K562 (cell line): ENCODE measurements around the gene STRA6. TPM values are rescaled to one million over a fixed set of nuclear protein-coding genes. Genes with fewer than 3 reads are reported as not detected.

Experiments
- ATAC-seq: fragments of 200-7000 bp; cut with Tn5 transposase; 3 replicates; pipeline ENCODE4 v1.9.1; 2020; ENCODE audit warnings: moderate library complexity
- BruUV-seq: library from RNA; stranded (reverse); fragments of 400-500 nt; replicated peaks from 2 replicates; lab custom pipeline; 2021; lab: Mats Ljungman, UMichigan
- CTCF ChIA-PET: fragments of 300-600 bp; formaldehyde crosslinking; extraction: SDS; loops from one replicate; lab custom pipeline; 2021; ENCODE audit warnings: low intra/inter-chr PET ratio; lab: Yijun Ruan, JAX
- POLR2A ChIA-PET: fragments of 300-600, 350-650 bp; sonication (Branson Sonifier 250); formaldehyde crosslinking; extraction: SDS; loops from one replicate; lab custom pipeline; 2021; ENCODE audit warnings: antibody characterized with exemption, inconsistent platforms; lab: Yijun Ruan, JAX
- DNase-seq, 4 experiments: peaks; one replicate each; pipeline versions ENCODE4 v3.0.0 to v3.0.0-alpha.2; 2011 to 2018; ENCODE audit warnings: low spot score in 3 of 4, mixed read lengths in 3 of 4; ENCODE audit errors: extremely low read depth in 1 of 4
- FAIRE-seq: peaks from 2 replicates; lab custom pipeline; 2011; peaks lifted over from hg19 to GRCh38; lab: Jason Lieb, UNC
- H2AFZ ChIP-seq: 2 replicates; pipeline ENCODE4 v1.6.0; 2011; ENCODE audit warnings: low read depth, low read length, control low read depth, inconsistent platforms
- H3K27ac ChIP-seq: fragments of 200-600 bp; 3 replicates; pipeline ENCODE4 v1.8.0; 2011; ENCODE audit warnings: low read depth, mild to moderate bottlenecking, control low read depth, inconsistent platforms, low read length, moderate library complexity, mixed read lengths; ENCODE audit errors: extremely low read depth
- H3K27me3 ChIP-seq, 2 experiments: fragments of 300-600 bp in 1 of 2; 2 replicates in 1 of 2; 3 replicates in 1 of 2; pipeline versions ENCODE4 v1.6.0 to v1.8.0; 2011; ENCODE audit warnings: inconsistent platforms in 2 of 2, low read length in 2 of 2, mild to moderate bottlenecking in 1 of 2, mixed read lengths in 1 of 2, moderate library complexity in 1 of 2; ENCODE audit not compliant: control insufficient read depth in 2 of 2, insufficient read depth in 2 of 2
- H3K36me3 ChIP-seq: fragments of 300-600 bp; 3 replicates; pipeline ENCODE4 v1.8.0; 2011; ENCODE audit warnings: mild to moderate bottlenecking, low read length, inconsistent platforms; ENCODE audit not compliant: control insufficient read depth, insufficient read depth
- H3K4me1 ChIP-seq, 2 experiments: fragments of 200-600 bp in 1 of 2; replicated peaks in 1 of 2; 2 replicates in 1 of 2; 3 replicates in 1 of 2; pipeline versions ENCODE4 v1.5.1 to v1.8.0; 2011; ENCODE audit warnings: inconsistent platforms in 2 of 2, low read length in 2 of 2, mild to moderate bottlenecking in 1 of 2, mixed read lengths in 1 of 2, moderate library complexity in 1 of 2; ENCODE audit not compliant: control insufficient read depth in 2 of 2, insufficient read depth in 2 of 2
- H3K4me2 ChIP-seq: 2 replicates; pipeline ENCODE4 v1.6.1; 2011; ENCODE audit warnings: low read length, control low read depth, inconsistent platforms, mixed read lengths; ENCODE audit not compliant: insufficient read depth
- H3K4me3 ChIP-seq: fragments of 200-600 bp; sonication (generic), shearing (Covaris generic); 2 replicates; pipeline ENCODE4 v1.5.1; 2016; ENCODE audit warnings: control low read depth, inconsistent platforms
- H3K79me2 ChIP-seq: fragments of 200-600 bp; 3 replicates; pipeline ENCODE4 v1.8.0; 2011; ENCODE audit warnings: low read length, inconsistent platforms; ENCODE audit not compliant: control insufficient read depth, insufficient read depth
- H3K9ac ChIP-seq, 2 experiments: 2 replicates each; pipeline versions ENCODE4 v1.6.0 to v1.6.1; 2011; ENCODE audit warnings: low read depth in 2 of 2, low read length in 2 of 2, control low read depth in 1 of 2, inconsistent platforms in 1 of 2, mild to moderate bottlenecking in 1 of 2, mixed read lengths in 1 of 2; ENCODE audit not compliant: insufficient read depth in 1 of 2
- H3K9me1 ChIP-seq: one replicate; pipeline ENCODE4 v1.6.0; 2011; ENCODE audit warnings: inconsistent platforms, mild to moderate bottlenecking, low read length, moderate library complexity; ENCODE audit not compliant: control insufficient read depth, insufficient read depth
- H3K9me3 ChIP-seq: replicated peaks from 2 replicates; pipeline ENCODE4 v1.5.1; 2011; ENCODE audit warnings: low read depth, low read length, inconsistent platforms; ENCODE audit not compliant: control insufficient read depth, insufficient read depth
- H4K20me1 ChIP-seq: replicated peaks from 2 replicates; pipeline ENCODE4 v1.6.1; 2011; ENCODE audit warnings: low read length, inconsistent platforms, mixed read lengths; ENCODE audit not compliant: control insufficient read depth, insufficient read depth
- HSF4 ChIP-seq: fragments of 250-450 bp; sonication (Bioruptor Pico); IDR thresholded peaks from 2 replicates; pipeline ENCODE4 v2.1.2; 2022; ENCODE audit warnings: mild to moderate bottlenecking, moderate library complexity, borderline replicate concordance
- MCM5 ChIP-seq: fragments of 450-650 bp; IDR thresholded peaks from 2 replicates; pipeline ENCODE4 v1.6.1; 2016; ENCODE audit warnings: low read depth
- TRIM28 ChIP-seq: fragments of 450-650 bp; IDR thresholded peaks from 2 replicates; pipeline ENCODE4 v1.6.1; 2017
- ZC3H8 ChIP-seq: fragments of 450-650 bp; IDR thresholded peaks from 2 replicates; pipeline ENCODE4 v1.6.1; 2017
- ZNF707 ChIP-seq: fragments of 250-450 bp; sonication (Bioruptor Pico); conservative IDR thresholded peaks from 2 replicates; pipeline ENCODE4 v1.8.0; 2022; ENCODE audit warnings: inconsistent platforms, mild to moderate bottlenecking, moderate library complexity
- WGBS: fragments of 100-300 bp; shearing (Covaris generic); methylation state at CpG from one replicate; pipeline ENCODE4 v1.1.6; 2016; ENCODE audit warnings: low coverage, mixed read lengths; ENCODE audit not compliant: insufficient coverage; ENCODE audit errors: missing lambda C conversion rate; 5-methylcytosine and 5-hydroxymethylcytosine counted together
- in situ Hi-C: fragments of 300-500 bp; cut with MboI; formaldehyde crosslinking; loops from 4 replicates; pipeline ENCODE4 v1.15.0; 2018; ENCODE audit warnings: inconsistent platforms, mixed read lengths
- intact Hi-C: fragments of 100-400 bp; cut with micrococcal nuclease; formaldehyde crosslinking; loops from 2 replicates; pipeline ENCODE4 v1.14.2; 2022
- polyA plus RNA-seq, 8 experiments: library from polyadenylated mRNA; depleted of rRNA in 4 of 8; stranded (reverse) in 5 of 8; unstranded in 3 of 8; fragments of >200 nt; fragmentation: Nextera tagmentation in 2 of 8; fragmentation: Illumina TruSeq in 1 of 8; extraction: Ambion mirVana in 2 of 8; extraction: Trizol in 1 of 8; gene quantifications; 2 replicates each; pipeline versions ENCODE4 v1.2.1 to v1.2.3, GENCODE V29; 2011 to 2014; ENCODE audit warnings: inconsistent platforms in 1 of 8, missing spikeins in 1 of 8
- total RNA-seq, 7 experiments: library from RNA; depleted of rRNA in 6 of 7; stranded (reverse); fragments of >200 nt in 6 of 7; fragmentation: Illumina TruSeq in 2 of 7; extraction: Trizol in 2 of 7; gene quantifications; 2 replicates each; pipeline versions ENCODE4 v1.2.1 to v1.2.3, GENCODE V29; 2011 to 2021; ENCODE audit warnings: low replicate concordance in 1 of 7
- TF ChIP-seq, protein P1 (sequence below): fragments of 450-650 bp; formaldehyde crosslinking; IDR thresholded peaks from 2 replicates; pipeline ENCODE4 v1.4.0; 2020; ENCODE audit warnings: mild to moderate bottlenecking

STRA6 gene
- total and polyA plus RNA-seq, 9 of the 15 experiments (the other 6 are each of a cell fraction or from before 2014, with no cell fraction given), result 0.04 to 2.0 (median 0.43) TPM; not detected in 2

- ChIA-PET CTCF (no interaction called here), POLR2A (no interaction called here)
- H4K20me1 ChIP-seq, result peaks cover 15% of the 10 kb centered on the region; the same call in 1 of the 2 replicates
- intact Hi-C loops, result no loop called here
- no peak overlapping the region for H3K27ac ChIP-seq
- H3K9ac ChIP-seq, result no peak overlapping the region
- no peak overlapping the region for H2AFZ ChIP-seq
- no TSS peak for BruUV-seq
- no peaks in the 10 kb centered on the region for H3K36me3 ChIP-seq
- no peaks in the 10 kb centered on the region for H3K9me3 ChIP-seq
- TF ChIP-seq, protein P1, sequence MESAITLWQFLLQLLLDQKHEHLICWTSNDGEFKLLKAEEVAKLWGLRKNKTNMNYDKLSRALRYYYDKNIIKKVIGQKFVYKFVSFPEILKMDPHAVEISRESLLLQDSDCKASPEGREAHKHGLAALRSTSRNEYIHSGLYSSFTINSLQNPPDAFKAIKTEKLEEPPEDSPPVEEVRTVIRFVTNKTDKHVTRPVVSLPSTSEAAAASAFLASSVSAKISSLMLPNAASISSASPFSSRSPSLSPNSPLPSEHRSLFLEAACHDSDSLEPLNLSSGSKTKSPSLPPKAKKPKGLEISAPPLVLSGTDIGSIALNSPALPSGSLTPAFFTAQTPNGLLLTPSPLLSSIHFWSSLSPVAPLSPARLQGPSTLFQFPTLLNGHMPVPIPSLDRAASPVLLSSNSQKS, result no peak
- no peak for TF ChIP-seq ZNF707
- TF ChIP-seq ZC3H8, result no peak
- no peak for TF ChIP-seq TRIM28
- no peak for TF ChIP-seq MCM5
- no peak for TF ChIP-seq HSF4
- TF ChIP-seq, all 486 proteins: peak for 0
- no peak for DNase-seq
- in situ Hi-C loops, result no loop called here
- H3K4me3 ChIP-seq, result no peak overlapping the region
- peaks cover 22 to 31% of the 10 kb centered on the region in 2 experiments for H3K27me3 ChIP-seq
- H3K4me1 ChIP-seq, result no peaks in the 10 kb centered on the region
- H3K9me1 ChIP-seq, result no peaks in the 10 kb centered on the region
- no peak overlapping the region for H3K4me2 ChIP-seq
- H3K79me2 ChIP-seq, result no peaks in the 10 kb centered on the region
- WGBS, result 2% methylated on average over 9 of the region's 9 CpGs
- no peak for ATAC-seq
- no peak for FAIRE-seq
These were observed 44.4 kb downstream of the STRA6 start for GRCh38 chr15:74157868-74158827.
